SK-N-MC (cell line): ENCODE measurements around the gene BPI.

Experiments
- EZH2 ChIP-seq: fragments of 200-600 bp; sonication (generic); IDR thresholded peaks from one replicate; pipeline ENCODE4 v1.6.1; 2017; ENCODE audit warnings: antibody characterized with exemption
- FOXP2 ChIP-seq: optimal IDR thresholded peaks from 2 replicates; pipeline ENCODE3; 2011; ENCODE audit warnings: mild to moderate bottlenecking, moderate library complexity; ENCODE audit not compliant: insufficient read depth; ENCODE audit errors: extremely low read length, control extremely low read depth
- POLR2AphosphoS5 ChIP-seq: IDR thresholded peaks from 2 replicates; pipeline ENCODE4 v1.6.1; 2012; ENCODE audit warnings: mild to moderate bottlenecking, low read depth, low read length, borderline replicate concordance

DNA sequence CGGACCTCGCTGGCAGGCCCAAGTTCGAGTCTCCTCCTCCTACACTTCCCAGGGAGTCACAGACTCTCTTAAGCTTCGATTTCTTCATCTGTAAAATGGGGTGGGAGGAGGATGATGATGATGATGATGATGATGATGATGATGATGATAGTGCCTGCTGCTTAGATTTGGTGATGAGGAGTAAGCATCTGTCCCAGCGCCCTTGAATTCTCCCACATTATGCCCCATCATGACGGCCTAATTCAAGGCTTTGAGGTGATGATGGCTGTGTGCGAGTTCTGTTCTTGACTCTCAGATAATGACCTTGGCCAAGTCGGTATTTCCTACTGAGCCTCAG lies 42.9 kb upstream of the BPI start:
- TF ChIP-seq EZH2 (no peak), POLR2AphosphoS5 (no peak), FOXP2 (no peak)
